GM23248 (cell line): ENCODE data around the gene ZNF865. TPM values are rescaled to one million over a fixed set of nuclear protein-coding genes. Genes with fewer than 3 reads are reported as not detected.

ENCODE experiments used
- DNase-seq: peaks from one replicate; pipeline ENCODE4 v3.0.0-alpha.2; 2015
- H2AFZ ChIP-seq: fragments of 200-600 bp; sonication (generic); 2 replicates; pipeline ENCODE4 v1.6.1; 2016; ENCODE audit warnings: antibody characterized with exemption
- H3F3A ChIP-seq: fragments of 200-600 bp; sonication (generic); 2 replicates; pipeline ENCODE4 v1.6.1; 2016; ENCODE audit warnings: mild to moderate bottlenecking, antibody characterized with exemption, mixed run types; ENCODE audit not compliant: insufficient read depth
- H3K27ac ChIP-seq: fragments of 200-600 bp; sonication (generic); 2 replicates; pipeline ENCODE4 v1.5.1; 2016; ENCODE audit warnings: mild to moderate bottlenecking
- H3K27me3 ChIP-seq: fragments of 200-600 bp; sonication (generic); replicated peaks from 2 replicates; pipeline ENCODE4 v1.6.1; 2016; ENCODE audit warnings: mild to moderate bottlenecking; ENCODE audit not compliant: insufficient read depth
- H3K36me3 ChIP-seq: fragments of 200-600 bp; sonication (generic); 2 replicates; pipeline ENCODE4 v1.6.1; 2016; ENCODE audit warnings: low read depth, mild to moderate bottlenecking
- H3K4me1 ChIP-seq: fragments of 200-600 bp; sonication (generic); 2 replicates; pipeline ENCODE4 v1.6.1; 2016; ENCODE audit warnings: mild to moderate bottlenecking; ENCODE audit not compliant: insufficient read depth
- H3K4me2 ChIP-seq: fragments of 200-600 bp; sonication (generic); one replicate; pipeline ENCODE4 v1.6.1; 2016; ENCODE audit warnings: mild to moderate bottlenecking; ENCODE audit not compliant: unreplicated experiment
- H3K4me3 ChIP-seq: fragments of 200-600 bp; sonication (generic); 2 replicates; pipeline ENCODE4 v1.5.1; 2016; ENCODE audit warnings: mild to moderate bottlenecking
- H3K79me2 ChIP-seq: fragments of 200-600 bp; sonication (generic); 2 replicates; pipeline ENCODE4 v1.6.1; 2016; ENCODE audit warnings: mild to moderate bottlenecking; ENCODE audit not compliant: insufficient read depth
- H3K9ac ChIP-seq: fragments of 200-600 bp; sonication (generic); 2 replicates; pipeline ENCODE4 v1.6.1; 2016; ENCODE audit warnings: mild to moderate bottlenecking
- H3K9me2 ChIP-seq: fragments of 200-600 bp; sonication (generic); 2 replicates; pipeline ENCODE4 v1.6.1; 2016; ENCODE audit warnings: mixed run types, mild to moderate bottlenecking, moderate library complexity; ENCODE audit not compliant: insufficient read depth
- H3K9me3 ChIP-seq: fragments of 200-600 bp; sonication (generic); one replicate; pipeline ENCODE4 v1.6.1; 2017; ENCODE audit warnings: low read depth
- H4K20me1 ChIP-seq: fragments of 200-600 bp; sonication (generic); 2 replicates; pipeline ENCODE4 v1.6.0; 2016; ENCODE audit not compliant: insufficient read depth
- EZH2 ChIP-seq: fragments of 200-600 bp; sonication (generic); IDR thresholded peaks from 2 replicates; pipeline ENCODE4 v1.6.1; 2018; ENCODE audit warnings: antibody characterized with exemption, mild to moderate bottlenecking; ENCODE audit not compliant: insufficient read depth, poor library complexity, severe bottlenecking
- EZH2phosphoT487 ChIP-seq: fragments of 200-600 bp; sonication (generic); IDR thresholded peaks from 2 replicates; pipeline ENCODE4 v1.6.1; 2018; ENCODE audit warnings: antibody characterized with exemption, moderate library complexity, mild to moderate bottlenecking, low read depth; ENCODE audit not compliant: insufficient read depth
- WGBS, 2 experiments: methylation state at CpG; one replicate each; pipeline ENCODE4 v1.1.6; 2015 to 2017; ENCODE audit warnings: low lambda C conversion rate in 2 of 2, low coverage in 1 of 2; ENCODE audit errors: missing lambda C conversion rate in 2 of 2; 5-methylcytosine and 5-hydroxymethylcytosine counted together
- in situ Hi-C: fragments of 300-500 bp; cut with MboI; formaldehyde crosslinking; loops from 2 replicates; pipeline ENCODE4 v1.15.0; 2020
- polyA plus RNA-seq: library from polyadenylated mRNA; unstranded; fragments of >200 nt; fragmentation: Nextera tagmentation; extraction: Ambion mirVana; gene quantifications from 2 replicates; pipeline ENCODE4 v1.2.1, GENCODE V29; 2016
- total RNA-seq: library from RNA; depleted of rRNA; stranded (reverse); fragments of >200 nt; shearing (Covaris generic); gene quantifications from 2 replicates; pipeline ENCODE4 v1.2.3, GENCODE V29; 2014

Gene ZNF865
- total and polyA plus RNA-seq, 2 experiments from 2014 or later, result 0.21 to 1.3 TPM

DNA sequence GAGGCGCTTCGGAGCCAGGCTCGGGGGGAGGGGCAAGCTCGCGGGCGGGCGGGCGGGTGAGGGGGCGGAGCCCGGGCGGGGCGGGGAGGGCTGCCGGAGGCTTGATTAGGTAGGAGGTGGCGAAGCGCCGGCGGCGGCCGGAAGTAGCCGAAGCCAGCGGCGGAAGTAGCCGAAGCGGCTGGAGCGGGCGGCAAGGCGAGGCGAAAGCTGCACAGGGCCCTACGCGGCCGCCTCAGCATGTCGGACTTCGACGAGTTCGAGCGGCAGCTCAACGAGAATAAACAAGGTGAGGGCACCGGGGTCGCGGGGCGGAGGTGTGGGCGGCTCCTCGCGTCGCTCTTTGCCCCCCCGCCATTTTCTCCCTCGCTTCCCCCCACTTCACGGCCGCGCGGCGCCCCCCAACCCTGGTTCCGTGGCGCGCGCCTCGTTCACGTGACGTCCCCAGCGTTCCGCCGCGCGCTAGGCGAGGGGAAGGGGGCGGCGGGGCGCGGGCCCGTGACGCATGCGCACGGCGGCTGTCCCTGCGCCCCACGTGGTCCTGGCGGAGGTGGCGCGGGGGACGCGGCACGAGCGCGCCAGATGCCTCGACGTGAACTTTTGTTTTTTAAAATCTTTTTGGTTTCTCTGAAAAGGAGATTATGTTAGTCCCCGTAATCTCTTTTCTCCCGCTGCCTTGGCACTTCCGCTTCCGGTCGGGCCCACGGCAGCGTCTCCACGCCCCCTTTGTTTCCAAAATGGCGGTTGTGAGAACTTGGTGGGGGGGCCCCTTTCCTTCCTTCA lies 49.6 kb downstream of the ZNF865 start, which contains the start of gene U2AF2:
TSS of gene U2AF2 (plus strand) at position 168 of the 780 bp plus-strand sequence. CDS start at position 238, 70 bp downstream.
- WGBS, 2 experiments, result 1 to 2% methylated on average over 58 to 61 of the region's 95 CpGs
- Histone ChIP-seq H3K79me2 (peaks cover 51% of the 10 kb centered on the region), H3K9me3 (no peaks in the 10 kb centered on the region), H3K9me2 (no peaks in the 10 kb centered on the region), H3K9ac (peak within 1 kb of the TSS; percentile 98), H4K20me1 (peaks cover 37% of the 10 kb centered on the region; the same call in 1 of the 2 replicates), H3K27ac (peak within 1 kb of the TSS; percentile 97), H3K27me3 (no peaks in the 10 kb centered on the region), H3K4me1 (peaks cover 24% of the 10 kb centered on the region), H3K4me2 (peak within 1 kb of the TSS; percentile 100), H3F3A (peaks cover 8% of the 10 kb centered on the region), H3K36me3 (no peaks in the 10 kb centered on the region), H2AFZ (peak within 1 kb of the TSS; percentile 85), H3K4me3 (peak within 1 kb of the TSS; percentile 98)
- in situ Hi-C loops, result loop anchor here (25.0 kb wide), 1 partner anchor 1193 kb away; the partner anchor contains the start of genes CDC42EP5 and LENG9
- peak; percentile 95 for DNase-seq
- TF ChIP-seq EZH2 (no peak), EZH2phosphoT487 (no peak)

- H4K20me1 ChIP-seq, result peaks cover 37% of the 10 kb centered on the region; the same call in 1 of the 2 replicates
- in situ Hi-C loops, result loop anchor here (25.0 kb wide), 1 partner anchor 1193 kb away; the partner anchor contains the start of genes CDC42EP5 and LENG9
- peak overlapping the region; percentile 98 for H3K4me3 ChIP-seq
- H3F3A ChIP-seq, result peaks cover 8% of the 10 kb centered on the region
- H3K27me3 ChIP-seq, result no peaks in the 10 kb centered on the region
- no peak for TF ChIP-seq EZH2
- no peak for TF ChIP-seq EZH2phosphoT487
- WGBS, 2 experiments, result 0 to 1% methylated on average over 19 of the region's 19 CpGs
- no peaks in the 10 kb centered on the region for H3K9me2 ChIP-seq
- peaks cover 57% of the 10 kb centered on the region for H3K79me2 ChIP-seq
- H2AFZ ChIP-seq, result peak overlapping the region; percentile 49
- peaks cover 24% of the 10 kb centered on the region for H3K4me1 ChIP-seq
- peak overlapping the region; percentile 100 for H3K4me2 ChIP-seq
- no peaks in the 10 kb centered on the region; the same call in 1 of the 2 replicates for H3K36me3 ChIP-seq
- DNase-seq, result no peak
- peak overlapping the region; percentile 97 for H3K27ac ChIP-seq
- H3K9ac ChIP-seq, result peak overlapping the region; percentile 98
- H3K9me3 ChIP-seq, result no peaks in the 10 kb centered on the region
Observed at GRCh38 chr19:55655648-55656040, 50.2 kb downstream of the ZNF865 start.

DNA sequence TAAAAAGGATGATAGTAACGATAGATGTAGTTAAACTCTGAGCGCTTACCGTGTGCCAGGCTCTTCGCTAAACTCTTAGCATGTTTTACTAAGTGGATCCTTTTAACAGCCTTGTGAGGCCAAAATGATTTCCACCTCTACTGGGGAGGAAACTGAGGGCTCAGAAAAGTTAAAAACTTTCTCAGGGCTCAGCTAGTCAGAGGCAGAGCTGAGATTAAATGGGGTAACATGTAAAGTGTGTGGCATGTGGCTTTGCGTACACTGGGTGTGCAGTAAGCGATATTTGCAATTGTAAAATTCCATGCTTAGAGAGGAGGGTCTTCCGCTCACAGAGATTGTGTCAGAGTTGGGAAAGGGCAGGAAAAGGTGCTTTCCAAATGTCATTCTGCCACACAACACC lies 51.1 kb downstream of the ZNF865 start:
- Histone ChIP-seq H3K36me3 (peaks cover 6% of the 10 kb centered on the region; the same call in 1 of the 2 replicates), H3K4me2 (peak overlapping the region; percentile 100), H3K27me3 (no peaks in the 10 kb centered on the region), H3K4me3 (peak overlapping the region; percentile 98), H3F3A (peaks cover 8% of the 10 kb centered on the region), H3K4me1 (peaks cover 24% of the 10 kb centered on the region), H3K9ac (peak overlapping the region; percentile 98), H3K9me3 (no peaks in the 10 kb centered on the region), H3K27ac (peak overlapping the region; percentile 97), H3K9me2 (no peaks in the 10 kb centered on the region), H2AFZ (no peak overlapping the region), H4K20me1 (peaks cover 37% of the 10 kb centered on the region; the same call in 1 of the 2 replicates), H3K79me2 (peaks cover 66% of the 10 kb centered on the region)
- no peak for DNase-seq
- no peak for TF ChIP-seq EZH2phosphoT487
- no peak for TF ChIP-seq EZH2
- in situ Hi-C loops, result loop anchor here (25.0 kb wide), 1 partner anchor 1194 kb away; the partner anchor contains the start of genes CDC42EP5 and LENG9
- 29 to 33% methylated on average over 7 of the region's 7 CpGs for WGBS, 2 experiments

DNA sequence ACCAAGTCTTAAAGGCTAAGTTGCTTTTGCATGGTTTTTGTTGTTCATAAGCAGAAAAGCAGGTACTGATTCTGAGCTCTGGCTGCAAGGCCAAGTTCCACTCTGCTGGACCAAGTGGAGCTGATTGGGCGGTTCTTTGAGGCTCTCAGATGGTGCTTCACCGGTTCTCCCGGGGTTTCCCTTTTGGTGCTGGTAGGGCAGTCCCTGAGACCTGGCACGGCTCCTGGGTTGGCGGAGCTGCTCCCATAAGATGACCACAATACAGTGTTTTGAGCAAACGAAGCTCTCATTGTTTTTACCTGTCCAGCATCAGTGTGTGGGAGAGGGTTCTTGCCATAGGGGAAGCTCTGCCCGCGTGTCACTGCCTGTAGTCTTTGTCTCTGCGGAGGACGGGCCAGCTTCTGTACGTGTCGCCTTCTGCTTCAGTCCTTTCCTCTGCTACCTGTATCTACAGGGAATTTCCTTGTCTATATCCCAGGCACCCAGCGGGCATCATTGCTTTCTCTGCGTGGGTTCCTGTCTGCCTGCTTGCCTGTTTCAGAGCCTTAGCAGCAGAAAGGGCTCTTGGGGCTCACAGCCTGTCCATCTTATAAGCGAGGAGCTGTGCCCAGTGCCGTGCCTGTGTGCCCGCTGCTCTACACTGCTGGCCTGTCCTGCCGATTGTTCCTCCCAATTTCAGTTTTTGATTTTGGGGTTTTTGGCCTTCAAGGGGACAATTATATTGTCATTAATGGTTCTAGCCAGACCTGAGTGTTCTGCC lies 51.7 kb downstream of the ZNF865 start:
- peak overlapping the region; percentile 97 for H3K27ac ChIP-seq
- in situ Hi-C loops, result loop anchor here (25.0 kb wide), 1 partner anchor 1195 kb away; the partner anchor contains the start of genes CDC42EP5 and LENG9
- peaks cover 24% of the 10 kb centered on the region for H3K4me1 ChIP-seq
- no peaks in the 10 kb centered on the region for H3K9me2 ChIP-seq
- peak overlapping the region; percentile 98 for H3K4me3 ChIP-seq
- peaks cover 8% of the 10 kb centered on the region for H3F3A ChIP-seq
- peak overlapping the region; percentile 100 for H3K4me2 ChIP-seq
- peak overlapping the region; percentile 98 for H3K9ac ChIP-seq
- peak; percentile 61 for DNase-seq
- peaks cover 72% of the 10 kb centered on the region for H3K79me2 ChIP-seq
- 22 to 27% methylated on average over 18 of the region's 18 CpGs for WGBS, 2 experiments
- H4K20me1 ChIP-seq, result peaks cover 37% of the 10 kb centered on the region; the same call in 1 of the 2 replicates
- peaks cover 11% of the 10 kb centered on the region; the same call in 1 of the 2 replicates for H3K36me3 ChIP-seq
- H3K9me3 ChIP-seq, result no peaks in the 10 kb centered on the region
- H2AFZ ChIP-seq, result no peak overlapping the region
- no peak for TF ChIP-seq EZH2phosphoT487
- no peak for TF ChIP-seq EZH2
- no peaks in the 10 kb centered on the region for H3K27me3 ChIP-seq
